Astrocyte (in vitro differentiated cells and primary cell): ENCODE measurements around the gene OR6B2. TPM values are rescaled to one million over a fixed set of nuclear protein-coding genes. Genes with fewer than 3 reads are reported as not detected.

Experiments used
- DNase-seq: peaks from one replicate; pipeline ENCODE4 v3.0.0-alpha.2; 2010; ENCODE audit warnings: low read depth
- FAIRE-seq: peaks from 2 replicates; lab custom pipeline; 2011; peaks lifted over from hg19 to GRCh38; lab: Jason Lieb, UNC
- H2AFZ ChIP-seq: 2 replicates; pipeline ENCODE4 v1.6.0; 2012; ENCODE audit warnings: low read depth, low read length, inconsistent platforms
- H3K27ac ChIP-seq: 2 replicates; pipeline ENCODE4 v1.5.1; 2011; ENCODE audit warnings: low read depth, low read length, inconsistent platforms
- H3K27me3 ChIP-seq: 2 replicates; pipeline ENCODE4 v1.6.0; 2011; ENCODE audit warnings: low read length, inconsistent platforms; ENCODE audit not compliant: insufficient read depth
- H3K36me3 ChIP-seq: 2 replicates; pipeline ENCODE4 v1.5.1; 2011; ENCODE audit warnings: low read length, inconsistent platforms; ENCODE audit not compliant: insufficient read depth
- H3K4me1 ChIP-seq: 2 replicates; pipeline ENCODE4 v1.5.1; 2011; ENCODE audit warnings: low read length, inconsistent platforms; ENCODE audit not compliant: insufficient read depth
- H3K4me2 ChIP-seq: 2 replicates; pipeline ENCODE4 v1.6.0; 2012; ENCODE audit warnings: low read length, inconsistent platforms
- H3K4me3 ChIP-seq: 2 replicates; pipeline ENCODE4 v1.5.1; 2011; ENCODE audit warnings: low read depth, mild to moderate bottlenecking, low read length, inconsistent platforms; ENCODE audit not compliant: insufficient read depth
- H3K79me2 ChIP-seq: 2 replicates; pipeline ENCODE4 v1.6.0; 2012; ENCODE audit warnings: mild to moderate bottlenecking, low read length, inconsistent platforms; ENCODE audit not compliant: insufficient read depth
- H3K9ac ChIP-seq: 2 replicates; pipeline ENCODE4 v1.6.0; 2012; ENCODE audit warnings: mild to moderate bottlenecking, low read length, inconsistent platforms
- H3K9me3 ChIP-seq: 2 replicates; pipeline ENCODE4 v1.5.1; 2012; ENCODE audit warnings: low read depth, mild to moderate bottlenecking, low read length, inconsistent platforms; ENCODE audit not compliant: insufficient read depth
- H4K20me1 ChIP-seq: 2 replicates; pipeline ENCODE4 v1.6.0; 2012; ENCODE audit warnings: low read length, inconsistent platforms; ENCODE audit not compliant: insufficient read depth
- H3K27ac Mint-ChIP-seq: one replicate; pipeline ENCODE4 v1.8.0; 2021; ENCODE audit warnings: mild to moderate bottlenecking, mixed read lengths; ENCODE audit not compliant: unreplicated experiment
- H3K27me3 Mint-ChIP-seq: one replicate; pipeline ENCODE4 v1.8.0; 2021; ENCODE audit warnings: low read depth, mixed read lengths; ENCODE audit not compliant: unreplicated experiment
- H3K36me3 Mint-ChIP-seq: one replicate; pipeline ENCODE4 v1.8.0; 2021; ENCODE audit warnings: low read depth, mixed read lengths; ENCODE audit not compliant: unreplicated experiment
- H3K4me1 Mint-ChIP-seq: one replicate; pipeline ENCODE4 v1.8.0; 2021; ENCODE audit warnings: low read depth, mixed read lengths; ENCODE audit not compliant: unreplicated experiment
- H3K4me3 Mint-ChIP-seq: one replicate; pipeline ENCODE4 v1.8.0; 2021; ENCODE audit warnings: mild to moderate bottlenecking, moderate library complexity, mixed read lengths; ENCODE audit not compliant: unreplicated experiment
- H3K9me3 Mint-ChIP-seq: one replicate; pipeline ENCODE4 v1.8.0; 2021; ENCODE audit warnings: mild to moderate bottlenecking, mixed read lengths; ENCODE audit not compliant: unreplicated experiment
- EZH2 ChIP-seq: IDR thresholded peaks from 2 replicates; pipeline ENCODE4 v1.6.1; 2012; ENCODE audit warnings: mild to moderate bottlenecking, low read length, inconsistent platforms; ENCODE audit not compliant: insufficient read depth
- total RNA-seq: library from RNA; stranded (reverse); gene quantifications from 2 replicates; pipeline ENCODE4 v1.2.1, GENCODE V29; 2021
- TF ChIP-seq, protein P1 (sequence below): IDR thresholded peaks from 2 replicates; pipeline ENCODE4 v1.5.1; 2011; ENCODE audit warnings: low read depth, mild to moderate bottlenecking, inconsistent platforms, low read length, moderate library complexity; ENCODE audit not compliant: insufficient read depth

OR6B2 gene
- total RNA-seq, 1 donor from 2014 or later, result not detected

DNA sequence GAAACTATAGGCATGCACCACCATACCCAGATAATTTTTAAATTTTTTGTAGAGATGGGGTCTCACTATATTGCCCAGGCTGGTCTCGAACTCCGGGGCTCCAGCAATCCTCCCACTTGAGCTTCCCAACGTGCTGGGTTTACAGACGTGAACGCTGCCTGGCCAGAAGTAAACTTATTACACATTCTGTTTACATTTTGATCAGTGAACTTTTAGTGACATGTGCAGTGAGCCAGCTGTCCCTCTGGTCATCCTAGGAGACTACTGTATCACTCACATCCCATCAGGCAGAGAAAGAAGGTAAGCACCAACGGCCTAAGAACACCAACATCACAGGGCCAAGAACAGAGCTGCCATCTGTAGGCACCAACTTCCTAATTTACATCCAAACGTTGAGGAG, 27.2 kb downstream of the OR6B2 start:
- FAIRE-seq (no peak), DNase-seq (no peak)
- Histone ChIP-seq H3K9ac (no peak overlapping the region), H3K4me3 (no peak overlapping the region), H2AFZ (no peak overlapping the region), H3K4me2 (no peak overlapping the region), H3K27me3 (no peaks in the 10 kb centered on the region), H3K36me3 (peaks cover 48% of the 10 kb centered on the region), H3K9me3 (no peaks in the 10 kb centered on the region), H3K27ac (no peak overlapping the region), H4K20me1 (peaks cover 13% of the 10 kb centered on the region), H3K79me2 (no peaks in the 10 kb centered on the region), H3K4me1 (no peaks in the 10 kb centered on the region)
- no peak overlapping the region for H3K4me3 Mint-ChIP-seq
- H3K27me3 Mint-ChIP-seq, result no peaks in the 10 kb centered on the region
- H3K9me3 Mint-ChIP-seq, result no peaks in the 10 kb centered on the region
- no peaks in the 10 kb centered on the region for H3K4me1 Mint-ChIP-seq
- TF ChIP-seq, protein P1, sequence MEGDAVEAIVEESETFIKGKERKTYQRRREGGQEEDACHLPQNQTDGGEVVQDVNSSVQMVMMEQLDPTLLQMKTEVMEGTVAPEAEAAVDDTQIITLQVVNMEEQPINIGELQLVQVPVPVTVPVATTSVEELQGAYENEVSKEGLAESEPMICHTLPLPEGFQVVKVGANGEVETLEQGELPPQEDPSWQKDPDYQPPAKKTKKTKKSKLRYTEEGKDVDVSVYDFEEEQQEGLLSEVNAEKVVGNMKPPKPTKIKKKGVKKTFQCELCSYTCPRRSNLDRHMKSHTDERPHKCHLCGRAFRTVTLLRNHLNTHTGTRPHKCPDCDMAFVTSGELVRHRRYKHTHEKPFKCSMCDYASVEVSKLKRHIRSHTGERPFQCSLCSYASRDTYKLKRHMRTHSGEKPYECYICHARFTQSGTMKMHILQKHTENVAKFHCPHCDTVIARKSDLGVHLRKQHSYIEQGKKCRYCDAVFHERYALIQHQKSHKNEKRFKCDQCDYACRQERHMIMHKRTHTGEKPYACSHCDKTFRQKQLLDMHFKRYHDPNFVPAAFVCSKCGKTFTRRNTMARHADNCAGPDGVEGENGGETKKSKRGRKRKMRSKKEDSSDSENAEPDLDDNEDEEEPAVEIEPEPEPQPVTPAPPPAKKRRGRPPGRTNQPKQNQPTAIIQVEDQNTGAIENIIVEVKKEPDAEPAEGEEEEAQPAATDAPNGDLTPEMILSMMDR, result no peak
- no peak for TF ChIP-seq EZH2
- no peak overlapping the region for H3K27ac Mint-ChIP-seq
- peaks cover 18% of the 10 kb centered on the region for H3K36me3 Mint-ChIP-seq

DNA sequence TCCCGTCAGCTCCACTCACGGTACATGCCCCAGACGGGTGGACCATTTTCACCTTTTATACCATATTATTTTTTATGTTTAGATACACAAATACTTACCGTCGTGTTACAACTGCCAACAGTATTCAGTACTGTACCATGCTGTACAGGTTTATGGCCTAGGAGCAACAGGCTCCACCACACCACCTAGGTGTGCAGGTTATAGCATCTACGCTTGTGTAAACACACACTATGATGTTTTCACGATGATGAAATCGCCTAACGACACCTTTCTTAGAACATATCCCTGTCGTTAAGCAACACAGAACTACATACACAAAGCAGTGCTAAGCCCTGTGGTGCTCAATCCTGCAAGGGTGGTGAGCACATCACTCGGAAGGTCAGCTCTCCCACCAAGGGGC, 29.6 kb downstream of the OR6B2 start:
- Histone ChIP-seq H3K79me2 (peaks cover 2% of the 10 kb centered on the region), H3K9me3 (no peaks in the 10 kb centered on the region), H4K20me1 (peaks cover 9% of the 10 kb centered on the region), H3K36me3 (peaks cover 39% of the 10 kb centered on the region), H2AFZ (no peak overlapping the region), H3K4me3 (no peak overlapping the region), H3K4me2 (no peak overlapping the region), H3K27ac (no peak overlapping the region), H3K27me3 (no peaks in the 10 kb centered on the region), H3K4me1 (no peaks in the 10 kb centered on the region), H3K9ac (no peak overlapping the region)
- no peaks in the 10 kb centered on the region for H3K4me1 Mint-ChIP-seq
- no peaks in the 10 kb centered on the region for H3K9me3 Mint-ChIP-seq
- H3K36me3 Mint-ChIP-seq, result peaks cover 14% of the 10 kb centered on the region
- no peak overlapping the region for H3K4me3 Mint-ChIP-seq
- FAIRE-seq, result peak; percentile 70
- H3K27me3 Mint-ChIP-seq, result no peaks in the 10 kb centered on the region
- no peak overlapping the region for H3K27ac Mint-ChIP-seq
- DNase-seq, result no peak
- TF ChIP-seq, protein P1, result no peak
- no peak for TF ChIP-seq EZH2

DNA sequence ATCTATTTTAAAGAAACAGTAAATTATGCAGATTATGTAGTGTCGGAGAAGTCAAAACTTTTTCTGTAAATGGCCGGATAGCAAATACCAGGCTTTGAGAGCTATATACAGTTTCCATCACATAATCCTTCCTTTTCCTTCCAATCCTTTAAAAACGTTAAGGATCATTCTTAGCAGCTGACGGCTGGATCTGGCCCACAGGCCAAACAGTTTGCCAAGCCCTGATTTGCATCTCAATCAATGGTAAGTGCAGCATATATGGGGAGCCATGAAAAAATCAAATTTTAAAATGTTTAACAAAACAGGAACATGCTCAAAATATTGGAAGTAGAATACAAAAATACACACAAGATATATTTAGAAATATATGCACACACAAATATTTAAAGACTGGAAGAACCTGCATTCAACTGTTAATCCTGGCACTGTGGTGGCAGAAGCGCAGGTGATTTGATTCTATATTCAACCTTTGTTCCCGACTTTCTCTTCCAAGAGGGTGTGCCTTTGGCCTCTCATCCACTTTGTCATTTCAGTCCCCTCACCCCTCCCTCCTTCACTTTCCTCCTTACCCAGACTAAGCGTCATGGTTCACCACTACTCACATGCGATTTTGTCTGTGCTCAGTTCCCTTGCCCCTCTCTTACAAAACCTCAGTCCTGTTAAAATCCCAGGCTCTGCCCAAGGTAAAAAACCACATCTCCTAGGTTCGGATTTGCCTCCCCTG, 32.4 kb downstream of the OR6B2 start:
- Mint-ChIP-seq H3K4me3 (no peak overlapping the region), H3K9me3 (no peaks in the 10 kb centered on the region), H3K27me3 (no peaks in the 10 kb centered on the region), H3K36me3 (peaks cover 7% of the 10 kb centered on the region), H3K4me1 (no peaks in the 10 kb centered on the region), H3K27ac (no peak overlapping the region)
- Histone ChIP-seq H3K9me3 (no peaks in the 10 kb centered on the region), H3K4me2 (no peak overlapping the region), H3K36me3 (peaks cover 26% of the 10 kb centered on the region), H3K27ac (no peak overlapping the region), H3K27me3 (no peaks in the 10 kb centered on the region), H3K9ac (no peak overlapping the region), H3K4me1 (no peaks in the 10 kb centered on the region), H3K4me3 (no peak overlapping the region), H4K20me1 (peaks cover 27% of the 10 kb centered on the region), H3K79me2 (peaks cover 7% of the 10 kb centered on the region), H2AFZ (no peak overlapping the region)
- TF ChIP-seq EZH2, result no peak
- TF ChIP-seq, protein P1, result no peak
- FAIRE-seq (no peak), DNase-seq (no peak)
